SJCRH30 (cell line): ENCODE data around the gene ERICH6. TPM values are rescaled to one million over a fixed set of nuclear protein-coding genes. Genes with fewer than 3 reads are reported as not detected.

Source experiments
- DNase-seq, 2 experiments: peaks; one replicate each; pipeline ENCODE4 v3.0.0-alpha.2; 2015 to 2020
- H3K27ac ChIP-seq: fragments of 250-450 bp; sonication (Bioruptor Pico); 2 replicates; pipeline ENCODE4 v1.5.1; 2020; ENCODE audit warnings: mild to moderate bottlenecking, moderate library complexity
- H3K27me3 ChIP-seq: fragments of 250-450 bp; sonication (Bioruptor Pico); 2 replicates; pipeline ENCODE4 v1.5.1; 2020; ENCODE audit warnings: mild to moderate bottlenecking, moderate library complexity
- H3K36me3 ChIP-seq: fragments of 250-450 bp; sonication (Bioruptor Pico); 2 replicates; pipeline ENCODE4 v1.5.1; 2020; ENCODE audit warnings: mild to moderate bottlenecking, moderate library complexity
- H3K4me1 ChIP-seq: fragments of 250-450 bp; sonication (Bioruptor Pico); 2 replicates; pipeline ENCODE4 v1.5.1; 2020; ENCODE audit warnings: mild to moderate bottlenecking, moderate library complexity
- H3K4me3 ChIP-seq: fragments of 250-450 bp; sonication (Bioruptor Pico); 2 replicates; pipeline ENCODE4 v1.5.1; 2020; ENCODE audit warnings: mild to moderate bottlenecking, moderate library complexity
- H3K9me3 ChIP-seq: fragments of 250-450 bp; sonication (Bioruptor Pico); replicated peaks from 2 replicates; pipeline ENCODE4 v1.5.1; 2020; ENCODE audit warnings: mild to moderate bottlenecking, moderate library complexity
- total RNA-seq: library from RNA; depleted of rRNA; stranded (reverse); fragments of >200 nt; shearing (Covaris generic); gene quantifications from 2 replicates; pipeline ENCODE4 v1.2.3, GENCODE V29; 2014

The ERICH6 gene
- total RNA-seq, 1 experiment from 2014 or later: not detected

GRCh38 chr3:150740733-150741496 lies 37.2 kb upstream of the ERICH6 start:
- Histone ChIP-seq H3K27ac (no peak overlapping the region), H3K36me3 (no peaks in the 10 kb centered on the region; the same call in 1 of the 2 replicates), H3K4me1 (no peaks in the 10 kb centered on the region), H3K4me3 (no peak overlapping the region), H3K9me3 (no peaks in the 10 kb centered on the region), H3K27me3 (no peaks in the 10 kb centered on the region)
- DNase-seq: no peak

GRCh38 chr3:150739877-150740645 lies 36.3 kb upstream of the ERICH6 start:
- Histone ChIP-seq H3K4me1 (no peaks in the 10 kb centered on the region), H3K9me3 (no peaks in the 10 kb centered on the region), H3K36me3 (no peaks in the 10 kb centered on the region; the same call in 1 of the 2 replicates), H3K27me3 (no peaks in the 10 kb centered on the region), H3K27ac (no peak overlapping the region), H3K4me3 (no peak overlapping the region)
- no peak for DNase-seq

- no peaks in the 10 kb centered on the region for H3K4me1 ChIP-seq
- no peaks in the 10 kb centered on the region; the same call in 1 of the 2 replicates for H3K36me3 ChIP-seq
- no peaks in the 10 kb centered on the region for H3K27me3 ChIP-seq
- no peaks in the 10 kb centered on the region for H3K9me3 ChIP-seq
- DNase-seq: no peak
- no peak overlapping the region for H3K4me3 ChIP-seq
- H3K27ac ChIP-seq: no peak overlapping the region
Measured at GRCh38 chr3:150739200-150739863, 35.6 kb upstream of the ERICH6 start.

GRCh38 chr3:150738688-150739087 lies 35.0 kb upstream of the ERICH6 start:
- DNase-seq: peak in 1 of 2 experiments; percentile 20
- Histone ChIP-seq H3K36me3 (no peaks in the 10 kb centered on the region; the same call in 1 of the 2 replicates), H3K27me3 (no peaks in the 10 kb centered on the region), H3K4me3 (no peak overlapping the region), H3K27ac (no peak overlapping the region), H3K9me3 (no peaks in the 10 kb centered on the region), H3K4me1 (no peaks in the 10 kb centered on the region; the same call in 1 of the 2 replicates)

GRCh38 chr3:150737874-150738679 lies 34.4 kb upstream of the ERICH6 start:
- no peaks in the 10 kb centered on the region; the same call in 1 of the 2 replicates for H3K4me1 ChIP-seq
- no peak for DNase-seq
- no peak overlapping the region for H3K27ac ChIP-seq
- H3K4me3 ChIP-seq: no peak overlapping the region
- H3K9me3 ChIP-seq: no peaks in the 10 kb centered on the region
- no peaks in the 10 kb centered on the region for H3K27me3 ChIP-seq
- no peaks in the 10 kb centered on the region; the same call in 1 of the 2 replicates for H3K36me3 ChIP-seq

GRCh38 chr3:150736903-150737832 lies 33.4 kb upstream of the ERICH6 start:
- Histone ChIP-seq H3K9me3 (no peaks in the 10 kb centered on the region), H3K4me3 (no peak overlapping the region), H3K27me3 (no peaks in the 10 kb centered on the region), H3K36me3 (no peaks in the 10 kb centered on the region; the same call in 1 of the 2 replicates), H3K4me1 (no peaks in the 10 kb centered on the region; the same call in 1 of the 2 replicates), H3K27ac (no peak overlapping the region)
- DNase-seq: no peak

- H3K4me1 ChIP-seq: no peaks in the 10 kb centered on the region; the same call in 1 of the 2 replicates
- no peaks in the 10 kb centered on the region; the same call in 1 of the 2 replicates for H3K36me3 ChIP-seq
- H3K27ac ChIP-seq: no peak overlapping the region
- no peak overlapping the region for H3K4me3 ChIP-seq
- DNase-seq: no peak
- H3K9me3 ChIP-seq: no peaks in the 10 kb centered on the region
- no peaks in the 10 kb centered on the region for H3K27me3 ChIP-seq
Measured at GRCh38 chr3:150736316-150736719, 32.6 kb upstream of the ERICH6 start.

GRCh38 chr3:150734795-150735119 lies 31.0 kb upstream of the ERICH6 start:
- Histone ChIP-seq H3K4me3 (no peak overlapping the region), H3K27me3 (no peaks in the 10 kb centered on the region), H3K36me3 (no peaks in the 10 kb centered on the region), H3K9me3 (no peaks in the 10 kb centered on the region), H3K4me1 (no peaks in the 10 kb centered on the region; the same call in 1 of the 2 replicates), H3K27ac (no peak overlapping the region)
- DNase-seq: no peak

- Histone ChIP-seq H3K36me3 (no peaks in the 10 kb centered on the region), H3K9me3 (no peaks in the 10 kb centered on the region), H3K27ac (no peak overlapping the region), H3K4me1 (no peaks in the 10 kb centered on the region; the same call in 1 of the 2 replicates), H3K27me3 (no peaks in the 10 kb centered on the region), H3K4me3 (no peak overlapping the region)
- DNase-seq: no peak
Measured at GRCh38 chr3:150733936-150734794, 30.4 kb upstream of the ERICH6 start.

- H3K27me3 ChIP-seq: no peaks in the 10 kb centered on the region
- H3K4me3 ChIP-seq: no peak overlapping the region
- H3K27ac ChIP-seq: no peak overlapping the region
- no peaks in the 10 kb centered on the region; the same call in 1 of the 2 replicates for H3K4me1 ChIP-seq
- peak; percentile 26 to 49 for DNase-seq
- no peaks in the 10 kb centered on the region for H3K36me3 ChIP-seq
- H3K9me3 ChIP-seq: no peaks in the 10 kb centered on the region
Measured at GRCh38 chr3:150733373-150733935, 29.7 kb upstream of the ERICH6 start.

GRCh38 chr3:150729682-150730360 lies 26.1 kb upstream of the ERICH6 start:
- H3K9me3 ChIP-seq: no peaks in the 10 kb centered on the region
- H3K27ac ChIP-seq: no peak overlapping the region
- no peak for DNase-seq
- no peak overlapping the region for H3K4me3 ChIP-seq
- H3K27me3 ChIP-seq: no peaks in the 10 kb centered on the region
- H3K36me3 ChIP-seq: no peaks in the 10 kb centered on the region
- no peaks in the 10 kb centered on the region; the same call in 1 of the 2 replicates for H3K4me1 ChIP-seq
